GM12872 (cell line): ENCODE measurements around the gene RIPOR1.

Experiments
- CTCF ChIP-seq: IDR thresholded peaks from 3 replicates; pipeline ENCODE4 v1.5.1; 2011; ENCODE audit warnings: low read depth, mild to moderate bottlenecking, low read length, moderate library complexity; ENCODE audit not compliant: insufficient read depth

The RIPOR1 gene

GRCh38 chr16:67543582-67543981 is 15.0 kb downstream of the RIPOR1 start:
- no peak for TF ChIP-seq CTCF

GRCh38 chr16:67544329-67544841 is 15.8 kb downstream of the RIPOR1 start:
- TF ChIP-seq CTCF: peak; percentile 41; the same call in 2 of the 3 replicates

- no peak for TF ChIP-seq CTCF
Observed at GRCh38 chr16:67544844-67545664, 16.4 kb downstream of the RIPOR1 start.

- no peak for TF ChIP-seq CTCF
Observed at GRCh38 chr16:67545665-67546024, 17.0 kb downstream of the RIPOR1 start.

- TF ChIP-seq CTCF: no peak
Observed at GRCh38 chr16:67546091-67546501, 17.5 kb downstream of the RIPOR1 start.

- peak; percentile 98 for TF ChIP-seq CTCF
Observed at GRCh38 chr16:67546761-67547422, 18.3 kb downstream of the RIPOR1 start.

- TF ChIP-seq CTCF: 0 out of 3 replicates have a peak, but pooled peaks have one; percentile 5
Observed at GRCh38 chr16:67547423-67548264, 19.0 kb downstream of the RIPOR1 start.
